Tibial nerve (tissue), 3 donors: Measurements from ENCODE around the gene PCDHB8.
"Not testable (repeated sequence)": the region's sequence is repeated elsewhere in the genome, so short reads cannot be mapped to it uniquely, and the experiment has no call there.

Experiments
- POLR2A ChIP-seq, 2 donors: fragments of 450-650 bp; IDR thresholded peaks; one replicate each; pipeline ENCODE4 v1.6.1; 2017; ENCODE audit warnings: antibody characterized with exemption in 2 of 2, mild to moderate bottlenecking in 2 of 2, moderate library complexity in 2 of 2
- TF ChIP-seq, protein P1 (sequence below), 5 experiments: fragments of 200-600 bp in 3 of 5; fragments of 450-650 bp in 2 of 5; sonication (generic) in 3 of 5; IDR thresholded peaks; one replicate each; pipeline ENCODE4 v1.5.1; 2016 to 2019; ENCODE audit warnings: antibody characterized with exemption in 5 of 5, mild to moderate bottlenecking in 3 of 5, moderate library complexity in 2 of 5

DNA sequence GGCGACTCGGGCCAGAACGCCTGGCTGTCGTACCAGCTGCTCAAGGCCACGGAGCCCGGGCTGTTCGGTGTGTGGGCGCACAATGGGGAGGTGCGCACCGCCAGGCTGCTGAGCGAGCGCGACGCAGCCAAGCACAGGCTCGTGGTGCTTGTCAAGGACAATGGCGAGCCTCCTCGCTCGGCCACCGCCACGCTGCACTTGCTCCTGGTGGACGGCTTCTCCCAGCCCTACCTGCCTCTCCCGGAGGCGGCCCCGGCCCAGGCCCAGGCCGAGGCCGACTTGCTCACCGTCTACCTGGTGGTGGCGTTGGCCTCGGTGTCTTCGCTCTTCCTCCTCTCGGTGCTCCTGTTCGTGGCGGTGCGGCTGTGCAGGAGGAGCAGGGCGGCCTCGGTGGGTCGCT is 16.7 kb downstream of the PCDHB8 start:
- TF ChIP-seq POLR2A (IDR thresholded peaks at IDR 0.05): not testable (repeated sequence)
- TF ChIP-seq, protein P1, sequence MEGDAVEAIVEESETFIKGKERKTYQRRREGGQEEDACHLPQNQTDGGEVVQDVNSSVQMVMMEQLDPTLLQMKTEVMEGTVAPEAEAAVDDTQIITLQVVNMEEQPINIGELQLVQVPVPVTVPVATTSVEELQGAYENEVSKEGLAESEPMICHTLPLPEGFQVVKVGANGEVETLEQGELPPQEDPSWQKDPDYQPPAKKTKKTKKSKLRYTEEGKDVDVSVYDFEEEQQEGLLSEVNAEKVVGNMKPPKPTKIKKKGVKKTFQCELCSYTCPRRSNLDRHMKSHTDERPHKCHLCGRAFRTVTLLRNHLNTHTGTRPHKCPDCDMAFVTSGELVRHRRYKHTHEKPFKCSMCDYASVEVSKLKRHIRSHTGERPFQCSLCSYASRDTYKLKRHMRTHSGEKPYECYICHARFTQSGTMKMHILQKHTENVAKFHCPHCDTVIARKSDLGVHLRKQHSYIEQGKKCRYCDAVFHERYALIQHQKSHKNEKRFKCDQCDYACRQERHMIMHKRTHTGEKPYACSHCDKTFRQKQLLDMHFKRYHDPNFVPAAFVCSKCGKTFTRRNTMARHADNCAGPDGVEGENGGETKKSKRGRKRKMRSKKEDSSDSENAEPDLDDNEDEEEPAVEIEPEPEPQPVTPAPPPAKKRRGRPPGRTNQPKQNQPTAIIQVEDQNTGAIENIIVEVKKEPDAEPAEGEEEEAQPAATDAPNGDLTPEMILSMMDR (IDR thresholded peaks at IDR 0.05): not testable (repeated sequence)
